Smooth muscle cell (in vitro differentiated cells): ENCODE data around the gene GPR158. TPM values are rescaled to one million over a fixed set of nuclear protein-coding genes. Genes with fewer than 3 reads are reported as not detected.
"Not testable (repeated sequence)": the region's sequence is repeated elsewhere in the genome, so short reads cannot be mapped to it uniquely, and the experiment has no call there.

ENCODE experiments used
- DNase-seq: peaks from one replicate; lab custom pipeline; 2025; ENCODE audit not compliant: unreplicated experiment; lab: John Stamatoyannopoulos, UW
- H2AFZ ChIP-seq: fragments of 200-600 bp; sonication (generic); 2 replicates; pipeline ENCODE4 v1.6.0; 2016; ENCODE audit warnings: antibody characterized with exemption, low read depth, mild to moderate bottlenecking
- H3F3A ChIP-seq: fragments of 200-600 bp; sonication (generic); 2 replicates; pipeline ENCODE4 v1.6.0; 2017; ENCODE audit warnings: antibody characterized with exemption, low read depth
- H3K27ac ChIP-seq: fragments of 200-600 bp; sonication (generic); 2 replicates; pipeline ENCODE4 v1.5.1; 2016; ENCODE audit warnings: low read depth, mild to moderate bottlenecking
- H3K27me3 ChIP-seq: fragments of 200-600 bp; sonication (generic); 2 replicates; pipeline ENCODE4 v1.6.1; 2016; ENCODE audit warnings: low read depth, mild to moderate bottlenecking
- H3K36me3 ChIP-seq: fragments of 200-600 bp; sonication (generic); 2 replicates; pipeline ENCODE4 v1.5.1; 2016; ENCODE audit warnings: low read depth
- H3K4me1 ChIP-seq: fragments of 200-600 bp; sonication (generic); 2 replicates; pipeline ENCODE4 v1.5.1; 2016; ENCODE audit warnings: low read depth
- H3K4me2 ChIP-seq: fragments of 200-600 bp; sonication (generic); 2 replicates; pipeline ENCODE4 v1.6.0; 2016; ENCODE audit warnings: mild to moderate bottlenecking
- H3K4me3 ChIP-seq: fragments of 200-600 bp; sonication (generic); 2 replicates; pipeline ENCODE4 v1.5.1; 2016; ENCODE audit warnings: mild to moderate bottlenecking
- H3K79me2 ChIP-seq: fragments of 200-600 bp; sonication (generic); 2 replicates; pipeline ENCODE4 v1.6.0; 2016; ENCODE audit warnings: low read depth, mild to moderate bottlenecking
- H3K9ac ChIP-seq: fragments of 200-600 bp; sonication (generic); 2 replicates; pipeline ENCODE4 v1.6.0; 2016; ENCODE audit warnings: low read depth
- H3K9me3 ChIP-seq: fragments of 200-600 bp; sonication (generic); replicated peaks from 2 replicates; pipeline ENCODE4 v1.5.1; 2016; ENCODE audit warnings: low read depth
- H4K20me1 ChIP-seq: fragments of 200-600 bp; sonication (generic); 2 replicates; pipeline ENCODE4 v1.6.0; 2016; ENCODE audit warnings: low read depth
- CTCF ChIP-seq: fragments of 200-600 bp; sonication (generic); IDR thresholded peaks from 2 replicates; pipeline ENCODE4 v1.5.1; 2017; ENCODE audit warnings: borderline replicate concordance, mild to moderate bottlenecking, antibody characterized with exemption; ENCODE audit not compliant: insufficient read depth, poor library complexity, severe bottlenecking
- WGBS: methylation state at CpG from one replicate; pipeline ENCODE4 v1.1.7; 2016; ENCODE audit warnings: low lambda C conversion rate; 5-methylcytosine and 5-hydroxymethylcytosine counted together
- polyA plus RNA-seq: library from polyadenylated mRNA; unstranded; fragments of >200 nt; fragmentation: Nextera tagmentation; extraction: Ambion mirVana; gene quantifications from 2 replicates; pipeline ENCODE4 v1.2.1, GENCODE V29; 2016
- total RNA-seq: library from RNA; depleted of rRNA; stranded (reverse); fragments of >200 nt; gene quantifications from 2 replicates; pipeline ENCODE4 v1.2.3, GENCODE V29; 2014

GPR158 gene
- total and polyA plus RNA-seq, 2 experiments from 2014 or later: 1.5 to 5.5 TPM

GRCh38 chr10:25327273-25327672, 152.5 kb downstream of the GPR158 start:
- no peaks in the 10 kb centered on the region for H3K36me3 ChIP-seq
- no peaks in the 10 kb centered on the region for H3K9me3 ChIP-seq
- H2AFZ ChIP-seq: no peak overlapping the region
- no peaks in the 10 kb centered on the region for H3K4me1 ChIP-seq
- H3K4me3 ChIP-seq: no peak overlapping the region
- no peak overlapping the region for H3K27ac ChIP-seq
- no peak overlapping the region for H3K9ac ChIP-seq
- H3K79me2 ChIP-seq: no peaks in the 10 kb centered on the region
- 65% methylated on average over 3 of the region's 3 CpGs for WGBS
- no peak for DNase-seq
- H3K27me3 ChIP-seq: no peaks in the 10 kb centered on the region
- H4K20me1 ChIP-seq: no peaks in the 10 kb centered on the region
- H3K4me2 ChIP-seq: no peak overlapping the region
- TF ChIP-seq CTCF: no peak
- H3F3A ChIP-seq: no peaks in the 10 kb centered on the region

GRCh38 chr10:25328361-25328760, 153.6 kb downstream of the GPR158 start:
- Histone ChIP-seq H3K4me3 (no peak overlapping the region), H3K27ac (no peak overlapping the region), H3K9me3 (no peaks in the 10 kb centered on the region), H3K4me2 (no peak overlapping the region), H3F3A (no peaks in the 10 kb centered on the region), H3K79me2 (no peaks in the 10 kb centered on the region), H3K27me3 (no peaks in the 10 kb centered on the region), H3K4me1 (no peaks in the 10 kb centered on the region), H3K9ac (no peak overlapping the region), H4K20me1 (no peaks in the 10 kb centered on the region), H3K36me3 (no peaks in the 10 kb centered on the region), H2AFZ (no peak overlapping the region)
- DNase-seq: no peak
- TF ChIP-seq CTCF: no peak
- 97% methylated on average over 3 of the region's 3 CpGs for WGBS

- not testable (repeated sequence) for H4K20me1 ChIP-seq, H3K36me3 ChIP-seq, H3K4me1 ChIP-seq, H3K4me3 ChIP-seq, DNase-seq, H2AFZ ChIP-seq, H3K9ac ChIP-seq, H3F3A ChIP-seq, H3K4me2 ChIP-seq, H3K9me3 ChIP-seq, H3K79me2 ChIP-seq, H3K27me3 ChIP-seq
- 90% methylated on average over 5 of the region's 5 CpGs for WGBS
- H3K27ac ChIP-seq: peak overlapping the region; percentile 56
Measured at GRCh38 chr10:25329587-25329986, 154.8 kb downstream of the GPR158 start.

- Histone ChIP-seq H3K79me2 (no peaks in the 10 kb centered on the region), H3K9me3 (no peaks in the 10 kb centered on the region), H3K4me1 (no peaks in the 10 kb centered on the region), H3F3A (no peaks in the 10 kb centered on the region), H3K36me3 (no peaks in the 10 kb centered on the region), H4K20me1 (no peaks in the 10 kb centered on the region), H2AFZ (no peak overlapping the region), H3K9ac (no peak overlapping the region), H3K4me3 (no peak overlapping the region), H3K27ac (no peak overlapping the region), H3K27me3 (no peaks in the 10 kb centered on the region), H3K4me2 (no peak overlapping the region)
- 90% methylated on average over 2 of the region's 2 CpGs for WGBS
- TF ChIP-seq CTCF: no peak
- DNase-seq: no peak
Measured at GRCh38 chr10:25334445-25334844, 159.6 kb downstream of the GPR158 start.
